Measurements from ENCODE around the gene PRXL2A. TPM values are rescaled to one million over a fixed set of nuclear protein-coding genes. Genes with fewer than 3 reads are reported as not detected.

The PRXL2A gene
- total RNA-seq, 1 experiment from 2014 or later = 47.1 TPM

DNA sequence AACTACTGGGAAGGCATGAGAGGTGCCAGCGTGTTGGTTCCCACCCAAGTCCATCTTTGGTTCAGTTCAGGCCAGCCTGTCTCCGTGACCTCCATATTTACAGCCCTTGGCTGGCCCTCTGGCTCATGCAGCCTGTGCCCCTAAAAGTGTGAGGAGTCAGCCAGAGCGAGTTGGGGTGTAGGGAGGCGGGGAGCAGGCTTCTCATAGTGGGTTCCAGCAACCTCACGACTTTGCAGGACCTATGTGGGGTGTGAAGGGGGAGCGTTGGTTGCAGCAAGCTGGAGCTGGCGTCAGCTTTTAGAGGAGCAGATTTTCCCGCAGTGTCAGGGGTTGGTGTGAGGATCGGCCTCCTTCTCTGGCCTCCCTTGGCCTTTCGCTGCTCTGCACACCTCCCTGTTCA, 55.5 kb downstream of the PRXL2A start:
- H3T11ph ChIP-seq (ENCODE audit: low read length) = no peak overlapping the region
- no peak overlapping the region for H3K4me2 ChIP-seq (ENCODE audit: insufficient read depth, insufficient read length, low read length)
- H2AK5ac ChIP-seq (ENCODE audit: insufficient read length, low read length) = no peak overlapping the region
- H3K4me1 Mint-ChIP-seq = peaks cover 92 to 96% of the 10 kb centered on the region in 2 experiments
- H4K5ac ChIP-seq (ENCODE audit: insufficient read length, low read depth, low read length) = no peak overlapping the region
- H3K36me3 Mint-ChIP-seq (ENCODE audit: insufficient read depth in 1 of 3, low read depth in 3 of 3) = peaks cover 0 to 3% (median 2%) of the 10 kb centered on the region in 3 experiments; a peak in 5 of 7 replicates
- no peak overlapping the region for H3K9ac ChIP-seq (ENCODE audit: extremely low read depth, insufficient read length, low read length)
- H3K27ac ChIP-seq (ENCODE audit: insufficient read length, low read depth, low read length) = no peak overlapping the region
- no CpG with 5 or more reads among the region's 10 CpGs for WGBS (ENCODE audit: extremely low coverage, insufficient read length, low lambda C conversion rate)
- no peaks in the 10 kb centered on the region for H3K9me3 ChIP-seq (ENCODE audit: control insufficient read depth, low read depth, low read length)
- H3K23ac ChIP-seq (ENCODE audit: insufficient read length, low read depth, low read length) = no peak overlapping the region
- no peak overlapping the region for H2BK20ac ChIP-seq (ENCODE audit: low read depth, low read length, poor library complexity, severe bottlenecking)
- DNase-seq = no peak
- peak overlapping the region; percentile 27; the same call in 1 of the 2 replicates for H3K14ac ChIP-seq (ENCODE audit: insufficient read depth, low read length)
- H3K79me1 ChIP-seq (ENCODE audit: insufficient read depth, low read depth, low read length, poor library complexity, severe bottlenecking) = peaks cover 2% of the 10 kb centered on the region
- H3K23me2 ChIP-seq (ENCODE audit: insufficient read length, low read depth, low read length, poor library complexity, severe bottlenecking) = peaks cover 7% of the 10 kb centered on the region
- no peak overlapping the region for H4K91ac ChIP-seq (ENCODE audit: insufficient read length, low read depth, low read length)
- no peaks in the 10 kb centered on the region for H3K9me3 Mint-ChIP-seq
- H3K79me2 ChIP-seq (ENCODE audit: insufficient read depth, low read length) = peaks cover 18% of the 10 kb centered on the region; the same call in 1 of the 2 replicates
- H2AFZ ChIP-seq (ENCODE audit: low read length) = no peak overlapping the region
- peak overlapping the region; percentile 11 to 75; a peak in 2 of 5 replicates for H3K4me3 Mint-ChIP-seq
- no peak overlapping the region for H2BK5ac ChIP-seq (ENCODE audit: insufficient read length, low read length)
- H3K27ac Mint-ChIP-seq = peak overlapping the region; percentile 94 to 99 (median 96)
- peak overlapping the region; percentile 54 for H3K18ac ChIP-seq (ENCODE audit: insufficient read length, low read depth, low read length)
- TF ChIP-seq, protein P1, sequence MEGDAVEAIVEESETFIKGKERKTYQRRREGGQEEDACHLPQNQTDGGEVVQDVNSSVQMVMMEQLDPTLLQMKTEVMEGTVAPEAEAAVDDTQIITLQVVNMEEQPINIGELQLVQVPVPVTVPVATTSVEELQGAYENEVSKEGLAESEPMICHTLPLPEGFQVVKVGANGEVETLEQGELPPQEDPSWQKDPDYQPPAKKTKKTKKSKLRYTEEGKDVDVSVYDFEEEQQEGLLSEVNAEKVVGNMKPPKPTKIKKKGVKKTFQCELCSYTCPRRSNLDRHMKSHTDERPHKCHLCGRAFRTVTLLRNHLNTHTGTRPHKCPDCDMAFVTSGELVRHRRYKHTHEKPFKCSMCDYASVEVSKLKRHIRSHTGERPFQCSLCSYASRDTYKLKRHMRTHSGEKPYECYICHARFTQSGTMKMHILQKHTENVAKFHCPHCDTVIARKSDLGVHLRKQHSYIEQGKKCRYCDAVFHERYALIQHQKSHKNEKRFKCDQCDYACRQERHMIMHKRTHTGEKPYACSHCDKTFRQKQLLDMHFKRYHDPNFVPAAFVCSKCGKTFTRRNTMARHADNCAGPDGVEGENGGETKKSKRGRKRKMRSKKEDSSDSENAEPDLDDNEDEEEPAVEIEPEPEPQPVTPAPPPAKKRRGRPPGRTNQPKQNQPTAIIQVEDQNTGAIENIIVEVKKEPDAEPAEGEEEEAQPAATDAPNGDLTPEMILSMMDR (conservative IDR thresholded peaks at IDR 0.05) = no peak
- peaks cover 40% of the 10 kb centered on the region for H3K4me1 ChIP-seq (ENCODE audit: insufficient read depth, low read length)
- peaks cover 4% of the 10 kb centered on the region for H4K20me1 ChIP-seq (ENCODE audit: control insufficient read depth, insufficient read depth, insufficient read length)
- no peak overlapping the region for H2BK15ac ChIP-seq (ENCODE audit: low read depth, low read length)
- H3K27me3 ChIP-seq (ENCODE audit: insufficient read depth, low read length) = no peaks in the 10 kb centered on the region; the same call in 1 of the 2 replicates
- H3K27me3 Mint-ChIP-seq (ENCODE audit: low read depth) = peaks cover 27% of the 10 kb centered on the region
- no peak overlapping the region for H2BK120ac ChIP-seq (ENCODE audit: low read depth, low read length, poor library complexity, severe bottlenecking)
- no peak overlapping the region for H4K8ac ChIP-seq (replicated peaks; ENCODE audit: insufficient read length, low read depth, low read length)
- H2BK12ac ChIP-seq (ENCODE audit: insufficient read length, low read depth, low read length) = no peak overlapping the region
- H3K56ac ChIP-seq (ENCODE audit: insufficient read length, low read depth, low read length) = no peak overlapping the region
- no peak overlapping the region for H3K4ac ChIP-seq (ENCODE audit: low read depth, low read length)
